ENCODE data around the gene LPIN2. TPM values are rescaled to one million over a fixed set of nuclear protein-coding genes. Genes with fewer than 3 reads are reported as not detected.

The LPIN2 gene
- total RNA-seq, 1 experiment from 2014 or later: 5.3 TPM

Small RNA genes lying within 50 kb of the gene (small RNA-seq; reads per million reads assigned to genes)
- gene RF00156: not detected

Other genes with a start within 250 kb of the LPIN2 start
- 2.5 and 4.4 TPM in 2 replicates for gene EMILIN2, start 166.1 kb downstream of the LPIN2 start, total RNA-seq (2014; rRNA removed; shearing (Covaris generic))
- not detected in 2 replicates for gene MYOM1, start 206.8 kb upstream of the LPIN2 start, total RNA-seq (2014; rRNA removed; shearing (Covaris generic))
- gene MYL12A, start 234.7 kb upstream of the LPIN2 start, total RNA-seq (2014; rRNA removed; shearing (Covaris generic)): 521 and 591 TPM in 2 replicates
- gene MYL12B, start 249.0 kb upstream of the LPIN2 start, total RNA-seq (2014; rRNA removed; shearing (Covaris generic)): 353 and 399 TPM in 2 replicates